GM12878 (cell line): ENCODE results near the gene IL11. TPM values are rescaled to one million over a fixed set of nuclear protein-coding genes. Genes with fewer than 3 reads are reported as not detected.

Source experiments
- CREM ChIP-seq: IDR thresholded peaks from 2 replicates; pipeline ENCODE4 v1.6.1; 2014; ENCODE audit warnings: antibody characterized with exemption, low read depth
- GATAD2B ChIP-seq: fragments of 450-650 bp; conservative IDR thresholded peaks from 2 replicates; pipeline ENCODE4 v1.6.1; 2017; ENCODE audit warnings: low read depth, mild to moderate bottlenecking, moderate library complexity
- JUND ChIP-seq: IDR thresholded peaks from 2 replicates; pipeline ENCODE4 v1.6.1; 2012; ENCODE audit warnings: low read depth, mild to moderate bottlenecking, low read length, improper control_type of control experiment, moderate library complexity
- KAT2A ChIP-seq: conservative IDR thresholded peaks from 2 replicates; pipeline ENCODE4 v1.6.1; 2011; ENCODE audit warnings: low read depth, low read length; ENCODE audit not compliant: control insufficient read depth
- KLF5 ChIP-seq: fragments of 450-650 bp; IDR thresholded peaks from 2 replicates; pipeline ENCODE4 v1.6.1; 2014; ENCODE audit warnings: mild to moderate bottlenecking; ENCODE audit not compliant: partially characterized antibody
- MXI1 ChIP-seq: fragments of 150-350 bp; IDR thresholded peaks from 2 replicates; pipeline ENCODE4 v1.6.1; 2011; ENCODE audit warnings: low read depth, mild to moderate bottlenecking, inconsistent platforms, low read length, improper control_type of control experiment
- NBN ChIP-seq: fragments of 450-650 bp; IDR thresholded peaks from 2 replicates; pipeline ENCODE4 v1.6.1; 2016
- NR2F1 ChIP-seq: fragments of 450-650 bp; conservative IDR thresholded peaks from 2 replicates; pipeline ENCODE4 v1.6.1; 2017; ENCODE audit warnings: mild to moderate bottlenecking
- PAX8 ChIP-seq: fragments of 450-650 bp; IDR thresholded peaks from 2 replicates; pipeline ENCODE4 v1.6.1; 2017; ENCODE audit warnings: mild to moderate bottlenecking, moderate library complexity
- POLR2A ChIP-seq: IDR thresholded peaks from 2 replicates; pipeline ENCODE4 v1.6.1; 2011; ENCODE audit warnings: low read depth, mild to moderate bottlenecking, low read length
- RELA ChIP-seq: fragments of 450-650 bp; IDR thresholded peaks from 2 replicates; pipeline ENCODE4 v1.8.0; 2014; ENCODE audit warnings: borderline replicate concordance; ENCODE audit not compliant: partially characterized antibody
- SIN3A ChIP-seq: IDR thresholded peaks from 2 replicates; pipeline ENCODE4 v1.6.1; 2012; ENCODE audit warnings: low read depth, low read length, improper control_type of control experiment
- SIX5 ChIP-seq: IDR thresholded peaks from 2 replicates; pipeline ENCODE4 v1.6.1; 2011; ENCODE audit warnings: mild to moderate bottlenecking, low read depth, low read length, moderate library complexity; ENCODE audit not compliant: severe bottlenecking
- SMAD1 ChIP-seq: fragments of 450-650 bp; IDR thresholded peaks from 2 replicates; pipeline ENCODE4 v1.6.1; 2018; ENCODE audit warnings: mild to moderate bottlenecking, low read depth; ENCODE audit not compliant: partially characterized antibody
- TAF1 ChIP-seq: IDR thresholded peaks from 2 replicates; pipeline ENCODE4 v1.6.1; 2011; ENCODE audit warnings: mild to moderate bottlenecking, low read depth, low read length, borderline replicate concordance
- TCF3 ChIP-seq: IDR thresholded peaks from 2 replicates; pipeline ENCODE4 v1.6.1; 2012; ENCODE audit warnings: low read depth, mild to moderate bottlenecking, low read length, borderline replicate concordance; ENCODE audit not compliant: insufficient read depth
- polyA plus RNA-seq, 11 experiments: library from polyadenylated mRNA; depleted of rRNA in 4 of 11; unstranded in 6 of 11; stranded (reverse) in 5 of 11; fragments of >200 nt; fragmentation: Nextera tagmentation in 4 of 11; fragmentation: Illumina TruSeq in 1 of 11; extraction: Ambion mirVana in 4 of 11; extraction: Trizol in 1 of 11; gene quantifications; 1 replicate in 1 of 11; 2 replicates in 10 of 11; pipeline versions ENCODE4 v1.2.1 to v1.2.3, GENCODE V29; 2011 to 2016; ENCODE audit warnings: inconsistent platforms in 2 of 11, missing spikeins in 2 of 11, low read depth in 1 of 11
- total RNA-seq, 4 experiments: library from RNA; depleted of rRNA in 3 of 4; stranded (reverse); fragments of >200 nt in 3 of 4; fragmentation: Illumina TruSeq in 1 of 4; extraction: Trizol in 1 of 4; gene quantifications; 2 replicates each; pipeline versions ENCODE4 v1.2.1 to v1.2.3, GENCODE V29; 2013 to 2021
- TF ChIP-seq, protein P1 (sequence below): IDR thresholded peaks from 2 replicates; pipeline ENCODE4 v1.6.1; 2012; ENCODE audit warnings: improper control_type of control experiment, low read depth, low read length; ENCODE audit not compliant: insufficient replicate concordance
- TF ChIP-seq, protein P2 (sequence below): fragments of 450-650 bp; IDR thresholded peaks from 2 replicates; pipeline ENCODE4 v1.6.1; 2016; ENCODE audit warnings: mild to moderate bottlenecking
- TF ChIP-seq, protein P3 (sequence below): fragments of 450-650 bp; IDR thresholded peaks from 2 replicates; pipeline ENCODE4 v1.6.1; 2016; ENCODE audit warnings: mild to moderate bottlenecking, moderate library complexity, borderline replicate concordance

The IL11 gene
- total and polyA plus RNA-seq, 10 of the 15 experiments (the other 5 are each of a cell fraction or from before 2014, with no cell fraction given), result 0.15 TPM; not detected in 9

DNA sequence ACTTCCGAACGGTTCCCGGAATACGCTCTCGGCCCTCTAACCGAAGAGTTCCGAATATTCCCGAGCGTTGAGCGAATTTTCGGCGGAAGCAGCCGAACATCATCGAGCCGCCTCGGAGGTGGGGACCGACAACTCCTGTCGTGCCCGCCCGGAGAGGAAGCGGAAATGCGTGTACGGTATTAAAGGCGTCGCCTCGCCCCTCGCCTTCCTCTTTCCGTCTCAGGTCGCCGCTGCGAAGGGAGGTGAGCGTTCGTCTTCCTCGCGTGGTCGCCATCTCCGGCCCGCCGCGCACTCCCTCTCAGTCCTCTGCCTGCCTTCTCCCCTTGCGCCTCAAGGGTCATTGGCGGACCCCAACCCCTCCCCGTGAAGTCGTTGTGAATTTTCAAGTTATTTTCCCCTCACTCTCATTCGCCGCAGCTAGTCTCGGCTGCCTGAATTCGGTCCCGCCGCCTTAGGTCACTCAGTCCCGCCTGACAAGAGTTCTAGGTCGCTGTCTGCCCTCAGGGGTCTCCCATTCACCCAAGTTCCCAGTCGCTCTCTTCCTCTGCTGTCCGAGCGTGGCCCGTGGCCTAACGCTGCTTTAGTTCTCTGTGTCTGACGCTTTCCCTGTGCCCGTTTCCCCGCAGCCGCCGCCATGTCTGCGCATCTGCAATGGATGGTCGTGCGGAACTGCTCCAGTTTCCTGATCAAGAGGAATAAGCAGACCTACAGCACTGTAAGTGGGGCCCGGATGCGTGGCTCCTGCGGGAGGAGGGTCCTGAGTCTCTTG lies 15.6 kb upstream of the IL11 start, which contains the start of gene RPL28 (continued):
- TF ChIP-seq, protein P1, sequence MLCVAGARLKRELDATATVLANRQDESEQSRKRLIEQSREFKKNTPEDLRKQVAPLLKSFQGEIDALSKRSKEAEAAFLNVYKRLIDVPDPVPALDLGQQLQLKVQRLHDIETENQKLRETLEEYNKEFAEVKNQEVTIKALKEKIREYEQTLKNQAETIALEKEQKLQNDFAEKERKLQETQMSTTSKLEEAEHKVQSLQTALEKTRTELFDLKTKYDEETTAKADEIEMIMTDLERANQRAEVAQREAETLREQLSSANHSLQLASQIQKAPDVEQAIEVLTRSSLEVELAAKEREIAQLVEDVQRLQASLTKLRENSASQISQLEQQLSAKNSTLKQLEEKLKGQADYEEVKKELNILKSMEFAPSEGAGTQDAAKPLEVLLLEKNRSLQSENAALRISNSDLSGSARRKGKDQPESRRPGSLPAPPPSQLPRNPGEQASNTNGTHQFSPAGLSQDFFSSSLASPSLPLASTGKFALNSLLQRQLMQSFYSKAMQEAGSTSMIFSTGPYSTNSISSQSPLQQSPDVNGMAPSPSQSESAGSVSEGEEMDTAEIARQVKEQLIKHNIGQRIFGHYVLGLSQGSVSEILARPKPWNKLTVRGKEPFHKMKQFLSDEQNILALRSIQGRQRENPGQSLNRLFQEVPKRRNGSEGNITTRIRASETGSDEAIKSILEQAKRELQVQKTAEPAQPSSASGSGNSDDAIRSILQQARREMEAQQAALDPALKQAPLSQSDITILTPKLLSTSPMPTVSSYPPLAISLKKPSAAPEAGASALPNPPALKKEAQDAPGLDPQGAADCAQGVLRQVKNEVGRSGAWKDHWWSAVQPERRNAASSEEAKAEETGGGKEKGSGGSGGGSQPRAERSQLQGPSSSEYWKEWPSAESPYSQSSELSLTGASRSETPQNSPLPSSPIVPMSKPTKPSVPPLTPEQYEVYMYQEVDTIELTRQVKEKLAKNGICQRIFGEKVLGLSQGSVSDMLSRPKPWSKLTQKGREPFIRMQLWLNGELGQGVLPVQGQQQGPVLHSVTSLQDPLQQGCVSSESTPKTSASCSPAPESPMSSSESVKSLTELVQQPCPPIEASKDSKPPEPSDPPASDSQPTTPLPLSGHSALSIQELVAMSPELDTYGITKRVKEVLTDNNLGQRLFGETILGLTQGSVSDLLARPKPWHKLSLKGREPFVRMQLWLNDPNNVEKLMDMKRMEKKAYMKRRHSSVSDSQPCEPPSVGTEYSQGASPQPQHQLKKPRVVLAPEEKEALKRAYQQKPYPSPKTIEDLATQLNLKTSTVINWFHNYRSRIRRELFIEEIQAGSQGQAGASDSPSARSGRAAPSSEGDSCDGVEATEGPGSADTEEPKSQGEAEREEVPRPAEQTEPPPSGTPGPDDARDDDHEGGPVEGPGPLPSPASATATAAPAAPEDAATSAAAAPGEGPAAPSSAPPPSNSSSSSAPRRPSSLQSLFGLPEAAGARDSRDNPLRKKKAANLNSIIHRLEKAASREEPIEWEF, result no peak
- TF ChIP-seq, protein P2, sequence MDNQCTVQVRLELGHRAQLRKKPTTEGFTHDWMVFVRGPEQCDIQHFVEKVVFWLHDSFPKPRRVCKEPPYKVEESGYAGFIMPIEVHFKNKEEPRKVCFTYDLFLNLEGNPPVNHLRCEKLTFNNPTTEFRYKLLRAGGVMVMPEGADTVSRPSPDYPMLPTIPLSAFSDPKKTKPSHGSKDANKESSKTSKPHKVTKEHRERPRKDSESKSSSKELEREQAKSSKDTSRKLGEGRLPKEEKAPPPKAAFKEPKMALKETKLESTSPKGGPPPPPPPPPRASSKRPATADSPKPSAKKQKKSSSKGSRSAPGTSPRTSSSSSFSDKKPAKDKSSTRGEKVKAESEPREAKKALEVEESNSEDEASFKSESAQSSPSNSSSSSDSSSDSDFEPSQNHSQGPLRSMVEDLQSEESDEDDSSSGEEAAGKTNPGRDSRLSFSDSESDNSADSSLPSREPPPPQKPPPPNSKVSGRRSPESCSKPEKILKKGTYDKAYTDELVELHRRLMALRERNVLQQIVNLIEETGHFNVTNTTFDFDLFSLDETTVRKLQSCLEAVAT, result peak; percentile 88
- TF ChIP-seq TCF3 (peak; percentile 93; the same call in 1 of the 2 replicates), POLR2A (peak; percentile 100), RELA (peak; percentile 64), TAF1 (peak; percentile 100), PAX8 (no peak), NR2F1 (0 out of 2 replicates have a peak, but pooled peaks have one; percentile 20), GATAD2B (peak; percentile 54; the same call in 1 of the 2 replicates), MXI1 (peak; percentile 12; the same call in 1 of the 2 replicates), JUND (0 out of 2 replicates have a peak, but pooled peaks have one; percentile 9), KAT2A (no peak), CREM (peak; percentile 70), SIX5 (no peak), NBN (0 out of 2 replicates have a peak, but pooled peaks have one; percentile 77), SMAD1 (peak; percentile 83), SIN3A (peak; percentile 96), KLF5 (peak; percentile 29)
- TF ChIP-seq, protein P3, sequence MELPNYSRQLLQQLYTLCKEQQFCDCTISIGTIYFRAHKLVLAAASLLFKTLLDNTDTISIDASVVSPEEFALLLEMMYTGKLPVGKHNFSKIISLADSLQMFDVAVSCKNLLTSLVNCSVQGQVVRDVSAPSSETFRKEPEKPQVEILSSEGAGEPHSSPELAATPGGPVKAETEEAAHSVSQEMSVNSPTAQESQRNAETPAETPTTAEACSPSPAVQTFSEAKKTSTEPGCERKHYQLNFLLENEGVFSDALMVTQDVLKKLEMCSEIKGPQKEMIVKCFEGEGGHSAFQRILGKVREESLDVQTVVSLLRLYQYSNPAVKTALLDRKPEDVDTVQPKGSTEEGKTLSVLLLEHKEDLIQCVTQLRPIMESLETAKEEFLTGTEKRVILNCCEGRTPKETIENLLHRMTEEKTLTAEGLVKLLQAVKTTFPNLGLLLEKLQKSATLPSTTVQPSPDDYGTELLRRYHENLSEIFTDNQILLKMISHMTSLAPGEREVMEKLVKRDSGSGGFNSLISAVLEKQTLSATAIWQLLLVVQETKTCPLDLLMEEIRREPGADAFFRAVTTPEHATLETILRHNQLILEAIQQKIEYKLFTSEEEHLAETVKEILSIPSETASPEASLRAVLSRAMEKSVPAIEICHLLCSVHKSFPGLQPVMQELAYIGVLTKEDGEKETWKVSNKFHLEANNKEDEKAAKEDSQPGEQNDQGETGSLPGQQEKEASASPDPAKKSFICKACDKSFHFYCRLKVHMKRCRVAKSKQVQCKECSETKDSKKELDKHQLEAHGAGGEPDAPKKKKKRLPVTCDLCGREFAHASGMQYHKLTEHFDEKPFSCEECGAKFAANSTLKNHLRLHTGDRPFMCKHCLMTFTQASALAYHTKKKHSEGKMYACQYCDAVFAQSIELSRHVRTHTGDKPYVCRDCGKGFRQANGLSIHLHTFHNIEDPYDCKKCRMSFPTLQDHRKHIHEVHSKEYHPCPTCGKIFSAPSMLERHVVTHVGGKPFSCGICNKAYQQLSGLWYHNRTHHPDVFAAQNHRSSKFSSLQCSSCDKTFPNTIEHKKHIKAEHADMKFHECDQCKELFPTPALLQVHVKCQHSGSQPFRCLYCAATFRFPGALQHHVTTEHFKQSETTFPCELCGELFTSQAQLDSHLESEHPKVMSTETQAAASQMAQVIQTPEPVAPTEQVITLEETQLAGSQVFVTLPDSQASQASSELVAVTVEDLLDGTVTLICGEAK, result peak; percentile 88
